ENCODE results near the gene NXPH3.

DNA sequence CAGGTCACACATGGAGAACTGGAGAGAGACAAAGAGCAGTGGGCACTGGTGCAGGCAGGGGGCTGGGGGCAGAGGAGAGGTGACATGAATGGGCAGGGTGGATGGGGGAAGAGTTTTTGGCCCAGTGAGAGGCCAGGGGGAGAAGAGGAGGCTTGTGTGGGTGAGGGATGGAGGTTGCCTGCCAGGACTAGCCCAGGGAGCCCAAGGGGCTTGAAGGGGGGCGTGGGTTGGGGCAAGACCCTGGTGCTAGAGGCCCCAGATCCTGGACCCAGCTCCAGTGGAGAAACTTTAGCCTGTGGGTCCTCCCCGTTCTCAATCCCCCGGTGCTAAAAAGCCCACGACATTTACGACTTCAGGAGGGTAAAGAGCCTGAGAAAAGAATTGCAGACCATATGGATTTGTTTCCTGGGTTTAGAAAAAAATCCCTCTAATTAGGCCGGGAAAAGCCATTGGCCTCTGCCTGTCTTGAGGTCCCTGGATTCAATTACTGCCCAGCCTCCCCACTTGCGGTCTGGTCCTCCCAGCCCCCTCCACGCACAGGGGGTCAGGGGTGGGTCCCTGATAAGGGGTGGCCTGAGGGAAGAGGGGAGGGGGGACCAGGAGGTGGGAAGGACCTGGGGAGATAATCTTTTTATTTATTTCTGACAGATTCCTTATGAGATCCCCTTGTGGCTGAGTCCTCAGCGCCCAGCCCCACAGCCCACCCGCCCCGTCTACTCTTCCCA lies 47.6 kb upstream of the NXPH3 start:
- TF ChIP-seq POLR2A (IDR thresholded peaks at IDR 0.05) = no peak
- TF ChIP-seq, protein P1, sequence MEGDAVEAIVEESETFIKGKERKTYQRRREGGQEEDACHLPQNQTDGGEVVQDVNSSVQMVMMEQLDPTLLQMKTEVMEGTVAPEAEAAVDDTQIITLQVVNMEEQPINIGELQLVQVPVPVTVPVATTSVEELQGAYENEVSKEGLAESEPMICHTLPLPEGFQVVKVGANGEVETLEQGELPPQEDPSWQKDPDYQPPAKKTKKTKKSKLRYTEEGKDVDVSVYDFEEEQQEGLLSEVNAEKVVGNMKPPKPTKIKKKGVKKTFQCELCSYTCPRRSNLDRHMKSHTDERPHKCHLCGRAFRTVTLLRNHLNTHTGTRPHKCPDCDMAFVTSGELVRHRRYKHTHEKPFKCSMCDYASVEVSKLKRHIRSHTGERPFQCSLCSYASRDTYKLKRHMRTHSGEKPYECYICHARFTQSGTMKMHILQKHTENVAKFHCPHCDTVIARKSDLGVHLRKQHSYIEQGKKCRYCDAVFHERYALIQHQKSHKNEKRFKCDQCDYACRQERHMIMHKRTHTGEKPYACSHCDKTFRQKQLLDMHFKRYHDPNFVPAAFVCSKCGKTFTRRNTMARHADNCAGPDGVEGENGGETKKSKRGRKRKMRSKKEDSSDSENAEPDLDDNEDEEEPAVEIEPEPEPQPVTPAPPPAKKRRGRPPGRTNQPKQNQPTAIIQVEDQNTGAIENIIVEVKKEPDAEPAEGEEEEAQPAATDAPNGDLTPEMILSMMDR (IDR thresholded peaks at IDR 0.05) = no peak

Measured in uterus (tissue), 2 donors.